Tibial nerve (tissue), 3 donors: ENCODE data around the gene RPL19.

Source experiments
- POLR2A ChIP-seq, 2 donors: fragments of 450-650 bp; IDR thresholded peaks; one replicate each; pipeline ENCODE4 v1.6.1; 2017; ENCODE audit warnings: antibody characterized with exemption in 2 of 2, mild to moderate bottlenecking in 2 of 2, moderate library complexity in 2 of 2
- TF ChIP-seq, protein P1 (sequence below), 5 experiments: fragments of 200-600 bp in 3 of 5; fragments of 450-650 bp in 2 of 5; sonication (generic) in 3 of 5; IDR thresholded peaks; one replicate each; pipeline ENCODE4 v1.5.1; 2016 to 2019; ENCODE audit warnings: antibody characterized with exemption in 5 of 5, mild to moderate bottlenecking in 3 of 5, moderate library complexity in 2 of 5

DNA sequence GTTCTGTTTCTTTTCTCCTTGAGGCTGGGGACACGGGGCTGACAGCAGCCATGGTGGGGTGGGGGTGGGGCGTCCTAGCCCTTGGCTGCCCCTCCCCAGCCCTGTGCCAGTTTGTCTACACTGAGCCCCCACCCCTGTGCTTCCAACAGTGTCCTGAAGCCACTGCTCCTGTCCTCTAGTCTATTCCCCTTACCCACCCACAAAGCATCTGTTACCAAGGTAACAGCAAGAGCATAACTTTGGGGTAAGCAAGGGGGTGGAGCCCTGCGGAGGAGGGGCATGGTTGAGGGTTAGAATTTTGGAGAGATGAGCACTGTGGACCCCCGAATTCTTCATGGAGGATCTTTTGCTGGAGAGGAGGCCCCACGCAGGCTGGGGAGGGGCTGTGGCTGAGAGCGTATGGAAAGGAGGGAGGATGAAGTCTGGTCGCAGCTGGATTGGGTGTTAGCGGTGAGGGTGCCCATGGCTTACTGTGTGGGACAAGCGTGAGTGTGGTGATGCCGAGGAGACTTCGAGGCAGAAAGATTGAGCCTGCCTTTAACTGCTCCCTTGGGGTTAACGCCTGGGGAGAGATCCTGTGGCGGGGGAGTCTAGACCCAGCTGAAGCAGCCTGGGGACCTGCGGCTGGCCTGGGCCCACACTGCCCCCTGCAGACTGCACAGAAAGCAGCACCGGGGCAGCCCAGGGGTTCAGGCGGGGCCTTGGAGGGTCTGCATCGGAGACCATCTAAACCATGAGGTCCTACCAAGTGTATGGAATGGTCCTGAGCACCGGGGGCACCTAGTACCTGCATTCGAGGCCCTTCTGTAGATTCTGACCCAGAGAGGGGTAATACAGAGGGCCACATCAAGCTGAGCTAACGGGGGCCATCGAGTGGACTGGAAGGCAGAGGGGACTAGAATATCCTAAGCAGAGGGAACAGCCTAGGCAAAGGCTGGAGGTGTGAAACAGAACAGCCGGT is 31.8 kb downstream of the RPL19 start:
- no peak for TF ChIP-seq POLR2A (IDR thresholded peaks at IDR 0.05)
- TF ChIP-seq, protein P1, sequence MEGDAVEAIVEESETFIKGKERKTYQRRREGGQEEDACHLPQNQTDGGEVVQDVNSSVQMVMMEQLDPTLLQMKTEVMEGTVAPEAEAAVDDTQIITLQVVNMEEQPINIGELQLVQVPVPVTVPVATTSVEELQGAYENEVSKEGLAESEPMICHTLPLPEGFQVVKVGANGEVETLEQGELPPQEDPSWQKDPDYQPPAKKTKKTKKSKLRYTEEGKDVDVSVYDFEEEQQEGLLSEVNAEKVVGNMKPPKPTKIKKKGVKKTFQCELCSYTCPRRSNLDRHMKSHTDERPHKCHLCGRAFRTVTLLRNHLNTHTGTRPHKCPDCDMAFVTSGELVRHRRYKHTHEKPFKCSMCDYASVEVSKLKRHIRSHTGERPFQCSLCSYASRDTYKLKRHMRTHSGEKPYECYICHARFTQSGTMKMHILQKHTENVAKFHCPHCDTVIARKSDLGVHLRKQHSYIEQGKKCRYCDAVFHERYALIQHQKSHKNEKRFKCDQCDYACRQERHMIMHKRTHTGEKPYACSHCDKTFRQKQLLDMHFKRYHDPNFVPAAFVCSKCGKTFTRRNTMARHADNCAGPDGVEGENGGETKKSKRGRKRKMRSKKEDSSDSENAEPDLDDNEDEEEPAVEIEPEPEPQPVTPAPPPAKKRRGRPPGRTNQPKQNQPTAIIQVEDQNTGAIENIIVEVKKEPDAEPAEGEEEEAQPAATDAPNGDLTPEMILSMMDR (IDR thresholded peaks at IDR 0.05), result peak; percentile 64 to 75 (median 69)
